Measurements from ENCODE around the gene CDK5RAP3. TPM values are rescaled to one million over a fixed set of nuclear protein-coding genes. Genes with fewer than 3 reads are reported as not detected.
A peak's percentile ranks its signal among the peaks of the same experiment; 100 is the strongest.

Gene CDK5RAP3
- total and polyA plus RNA-seq, 3 experiments from 2014 or later: 81.3 to 184 (median 178) TPM

- POLR2A ChIA-PET: interaction anchor here (1.4 kb wide), 1 partner anchor 24 kb away, joined by 4 read pairs; no protein-coding TSS in a partner anchor
- H3K9me3 Mint-ChIP-seq: no peaks in the 10 kb centered on the region
- peak overlapping the region; percentile 49 for H3K27ac ChIP-seq (ENCODE audit: low read depth, low read length)
Observed at GRCh38 chr17:48024149-48025039, 53.5 kb downstream of the CDK5RAP3 start.

DNA sequence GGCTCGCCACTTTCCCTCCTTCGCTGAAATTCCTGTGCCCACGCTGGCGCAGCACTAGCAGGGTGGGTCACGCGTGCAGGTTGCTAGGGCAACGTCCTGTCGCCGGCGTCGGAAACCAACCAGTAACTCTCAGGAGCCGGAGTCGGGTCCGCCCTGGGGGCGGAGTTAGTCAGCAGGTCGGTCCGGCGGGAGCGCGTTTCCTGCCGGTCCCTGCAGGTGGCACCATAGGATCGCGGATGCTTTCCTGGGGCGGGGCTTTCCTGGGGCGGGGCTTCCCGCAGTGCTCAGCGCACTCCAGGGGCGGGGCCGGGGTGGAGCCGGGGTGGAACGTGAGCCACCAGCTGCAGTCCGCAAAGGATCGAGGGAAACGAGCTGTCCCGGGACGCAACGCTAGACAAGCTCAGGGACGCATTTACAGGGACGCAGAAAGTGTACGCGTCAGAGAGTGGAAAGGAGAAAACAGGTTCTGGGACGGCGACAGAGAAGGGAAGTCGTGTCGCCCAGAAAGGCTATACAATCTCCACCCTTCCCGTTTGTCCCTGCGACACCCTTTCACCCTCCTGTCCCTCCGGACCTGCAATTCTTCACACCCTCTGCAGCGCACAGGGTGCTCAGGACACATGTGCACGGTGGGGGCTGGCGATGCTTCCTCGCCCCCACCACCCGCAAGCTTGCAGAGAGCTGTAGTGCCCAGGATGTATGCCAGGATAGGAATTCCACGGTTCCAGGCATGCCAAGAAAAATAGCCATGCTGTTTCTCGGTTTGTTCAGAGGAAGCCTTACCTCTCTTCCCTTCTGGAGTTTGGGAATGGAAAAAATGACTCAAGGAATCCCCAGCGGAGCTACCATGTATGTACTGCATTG is 54.4 kb downstream of the CDK5RAP3 start:
- H3K27ac Mint-ChIP-seq: peak overlapping the region; percentile 56 to 97 (median 90)
- Histone ChIP-seq H3K36me3 (ENCODE audit: insufficient read depth, low read length) (no peaks in the 10 kb centered on the region), H3K4me3 (ENCODE audit: low read length) (peak overlapping the region; percentile 60), H3K27me3 (ENCODE audit: insufficient read depth, low read length, poor library complexity, severe bottlenecking) (peaks cover 10% of the 10 kb centered on the region), H3K27ac (ENCODE audit: low read depth, low read length) (peak overlapping the region; percentile 49), H3K9me3 (ENCODE audit: low read length) (no peaks in the 10 kb centered on the region), H3K4me1 (ENCODE audit: insufficient read depth, low read length) (peaks cover 36% of the 10 kb centered on the region)
- H3K4me1 Mint-ChIP-seq: peaks cover 24 to 35% (median 27%) of the 10 kb centered on the region in 3 donors
- DNase-seq: peak; percentile 93 to 99 (median 98)
- no peaks in the 10 kb centered on the region for H3K36me3 Mint-ChIP-seq
- peaks cover 19 to 27% of the 10 kb centered on the region in 2 donors for H3K27me3 Mint-ChIP-seq
- CTCF ChIA-PET: interaction anchor here (0.6 to 3.8 kb wide), 25 partner anchors 10 to 611 kb away, joined by 3 to 45 read pairs (median 4); partner anchors contain the start of genes CDK5RAP3, COPZ2, HOXB5 and NFE2L1
- H3K4me3 Mint-ChIP-seq: peak overlapping the region; percentile 81 to 96 (median 88)
- POLR2A ChIA-PET: interaction anchor here (0.6 to 1.4 kb wide), 3 partner anchors 18 to 570 kb away, joined by 3 to 8 read pairs (median 4); no protein-coding TSS in a partner anchor
- H3K9me3 Mint-ChIP-seq: no peaks in the 10 kb centered on the region

More at GRCh38 chr17:48024149-48025039, 53.5 kb downstream of the CDK5RAP3 start:
- Histone ChIP-seq H3K36me3 (ENCODE audit: insufficient read depth, low read length) (no peaks in the 10 kb centered on the region), H3K4me3 (ENCODE audit: low read length) (peak overlapping the region; percentile 60), H3K4me1 (ENCODE audit: insufficient read depth, low read length) (peaks cover 36% of the 10 kb centered on the region), H3K9me3 (ENCODE audit: low read length) (no peaks in the 10 kb centered on the region), H3K27me3 (ENCODE audit: insufficient read depth, low read length, poor library complexity, severe bottlenecking) (peaks cover 10% of the 10 kb centered on the region)
- peak overlapping the region; percentile 81 to 96 (median 88) for H3K4me3 Mint-ChIP-seq
- CTCF ChIA-PET: interaction anchor here (0.6 to 3.8 kb wide), 21 partner anchors 9 to 594 kb away, joined by 3 to 45 read pairs (median 5); partner anchors contain the start of genes CDK5RAP3, COPZ2, HOXB5 and NFE2L1
- no peaks in the 10 kb centered on the region for H3K36me3 Mint-ChIP-seq
- H3K27ac Mint-ChIP-seq: peak overlapping the region; percentile 67 to 97 (median 90)
- peak; percentile 23 to 65 (median 35) for DNase-seq
- peaks cover 19 to 26% of the 10 kb centered on the region in 2 donors for H3K27me3 Mint-ChIP-seq
- peaks cover 24 to 35% (median 27%) of the 10 kb centered on the region in 3 donors for H3K4me1 Mint-ChIP-seq

GRCh38 chr17:48025904-48026501 is 55.1 kb downstream of the CDK5RAP3 start:
- no peaks in the 10 kb centered on the region for H3K9me3 ChIP-seq (ENCODE audit: low read length)
- H3K27ac Mint-ChIP-seq: peak overlapping the region in 2 of 8 donors; percentile 25 to 82
- DNase-seq: no peak
- ChIA-PET CTCF (interaction anchor here (0.6 to 3.8 kb wide), 28 partner anchors 10 to 611 kb away, joined by 3 to 45 read pairs (median 5); partner anchors contain the start of genes CDK5RAP3, COPZ2, HOXB5 and NFE2L1), POLR2A (interaction anchor here (0.6 to 1.4 kb wide), 5 partner anchors 15 to 569 kb away, joined by 3 to 8 read pairs (median 3); partner anchors contain the start of gene NFE2L1)
- H3K36me3 ChIP-seq (ENCODE audit: insufficient read depth, low read length): no peaks in the 10 kb centered on the region
- H3K36me3 Mint-ChIP-seq: no peaks in the 10 kb centered on the region
- H3K4me1 ChIP-seq (ENCODE audit: insufficient read depth, low read length): peaks cover 36% of the 10 kb centered on the region
- H3K4me3 ChIP-seq (ENCODE audit: low read length): peak overlapping the region; percentile 60
- peaks cover 24 to 35% (median 27%) of the 10 kb centered on the region in 3 donors for H3K4me1 Mint-ChIP-seq
- peaks cover 23 to 35% of the 10 kb centered on the region in 2 donors for H3K27me3 Mint-ChIP-seq
- H3K27ac ChIP-seq (ENCODE audit: low read depth, low read length): no peak overlapping the region
- H3K27me3 ChIP-seq (ENCODE audit: insufficient read depth, low read length, poor library complexity, severe bottlenecking): peaks cover 10% of the 10 kb centered on the region
- peak overlapping the region; percentile 63 to 96 (median 88) for H3K4me3 Mint-ChIP-seq
- no peaks in the 10 kb centered on the region for H3K9me3 Mint-ChIP-seq

- peak overlapping the region in 5 of 7 donors; percentile 28 to 96 (median 63) for H3K4me3 Mint-ChIP-seq
- H3K4me1 Mint-ChIP-seq: peaks cover 24 to 35% (median 27%) of the 10 kb centered on the region in 3 donors
- H3K36me3 Mint-ChIP-seq: no peaks in the 10 kb centered on the region
- Histone ChIP-seq H3K27ac (ENCODE audit: low read depth, low read length) (no peak overlapping the region), H3K4me3 (ENCODE audit: low read length) (no peak overlapping the region), H3K27me3 (ENCODE audit: insufficient read depth, low read length, poor library complexity, severe bottlenecking) (peaks cover 10% of the 10 kb centered on the region), H3K9me3 (ENCODE audit: low read length) (no peaks in the 10 kb centered on the region), H3K4me1 (ENCODE audit: insufficient read depth, low read length) (peaks cover 36% of the 10 kb centered on the region), H3K36me3 (ENCODE audit: insufficient read depth, low read length) (no peaks in the 10 kb centered on the region)
- peak; percentile 57 to 80 (median 62) for DNase-seq
- H3K27me3 Mint-ChIP-seq: peaks cover 25 to 34% of the 10 kb centered on the region in 2 donors
- POLR2A ChIA-PET: interaction anchor here (0.6 to 0.7 kb wide), 2 partner anchors 15 to 21 kb away, joined by 3 read pairs; partner anchors contain the start of gene NFE2L1
- no peaks in the 10 kb centered on the region for H3K9me3 Mint-ChIP-seq
- peak overlapping the region in 2 of 8 donors; percentile 25 to 33 for H3K27ac Mint-ChIP-seq
- CTCF ChIA-PET: interaction anchor here (0.7 to 3.8 kb wide), 21 partner anchors 9 to 610 kb away, joined by 3 to 45 read pairs (median 5); partner anchors contain the start of genes CDK5RAP3, COPZ2, HOXB5 and NFE2L1
Observed at GRCh38 chr17:48026502-48027321, 55.8 kb downstream of the CDK5RAP3 start.

- H3K27me3 Mint-ChIP-seq: peaks cover 25 to 35% of the 10 kb centered on the region in 2 donors
- POLR2A ChIA-PET: no interaction called here
- DNase-seq: no peak
- Histone ChIP-seq H3K9me3 (ENCODE audit: low read length) (no peaks in the 10 kb centered on the region), H3K4me3 (ENCODE audit: low read length) (no peak overlapping the region), H3K27ac (ENCODE audit: low read depth, low read length) (no peak overlapping the region), H3K4me1 (ENCODE audit: insufficient read depth, low read length) (peaks cover 36% of the 10 kb centered on the region), H3K27me3 (ENCODE audit: insufficient read depth, low read length, poor library complexity, severe bottlenecking) (peaks cover 12% of the 10 kb centered on the region), H3K36me3 (ENCODE audit: insufficient read depth, low read length) (no peaks in the 10 kb centered on the region)
- no peaks in the 10 kb centered on the region for H3K9me3 Mint-ChIP-seq
- H3K4me1 Mint-ChIP-seq: peaks cover 24 to 35% (median 27%) of the 10 kb centered on the region in 3 donors
- H3K27ac Mint-ChIP-seq: no peak overlapping the region
- H3K36me3 Mint-ChIP-seq: no peaks in the 10 kb centered on the region
- no peak overlapping the region for H3K4me3 Mint-ChIP-seq
- CTCF ChIA-PET: interaction anchor here (0.7 to 3.8 kb wide), 16 partner anchors 8 to 591 kb away, joined by 3 to 45 read pairs (median 8); partner anchors contain the start of genes CDK5RAP3, COPZ2, HOXB5 and NFE2L1
Observed at GRCh38 chr17:48027322-48027981, 56.5 kb downstream of the CDK5RAP3 start.

- no peak for DNase-seq
- Mint-ChIP-seq H3K9me3 (no peaks in the 10 kb centered on the region), H3K27ac (no peak overlapping the region), H3K4me1 (peaks cover 22 to 27% (median 27%) of the 10 kb centered on the region in 3 donors), H3K27me3 (peaks cover 27 to 38% of the 10 kb centered on the region in 2 donors), H3K36me3 (no peaks in the 10 kb centered on the region), H3K4me3 (no peak overlapping the region)
- no peak overlapping the region for H3K4me3 ChIP-seq (ENCODE audit: low read length)
- peaks cover 10% of the 10 kb centered on the region for H3K27me3 ChIP-seq (ENCODE audit: insufficient read depth, low read length, poor library complexity, severe bottlenecking)
- H3K4me1 ChIP-seq (ENCODE audit: insufficient read depth, low read length): peaks cover 28% of the 10 kb centered on the region
- ChIA-PET POLR2A (no interaction called here), CTCF (interaction anchor here (1.1 kb wide), 1 partner anchor 46 kb away, joined by 6 read pairs; no protein-coding TSS in a partner anchor)
- H3K9me3 ChIP-seq (ENCODE audit: low read length): no peaks in the 10 kb centered on the region
- no peaks in the 10 kb centered on the region for H3K36me3 ChIP-seq (ENCODE audit: insufficient read depth, low read length)
- H3K27ac ChIP-seq (ENCODE audit: low read depth, low read length): no peak overlapping the region
Observed at GRCh38 chr17:48028736-48029135, 57.8 kb downstream of the CDK5RAP3 start.
